Lung (tissue), 12 donors: ENCODE measurements around the gene CCDC57. TPM values are rescaled to one million over a fixed set of nuclear protein-coding genes. Genes with fewer than 3 reads are reported as not detected.

Source experiments
- ATAC-seq: fragments of 200-7000 bp; cut with Tn5 transposase; one replicate; pipeline ENCODE4 v1.9.1; 2020; ENCODE audit warnings: moderate number of reproducible peaks; ENCODE audit not compliant: insufficient read depth, low FRiP score
- DNase-seq, 3 donors: peaks; one replicate each; pipeline ENCODE4 v3.0.0-alpha.2; 2013 to 2017
- H3K27ac ChIP-seq, 2 donors: one replicate each; pipeline ENCODE4 v1.5.1; 2013; ENCODE audit warnings: mild to moderate bottlenecking in 2 of 2, moderate library complexity in 2 of 2, control low read depth in 1 of 2, inconsistent platforms in 1 of 2, low read depth in 1 of 2, low read length in 1 of 2
- H3K27me3 ChIP-seq, 3 donors: one replicate each; pipeline ENCODE4 v1.5.1; 2013; ENCODE audit warnings: low read length in 2 of 3; ENCODE audit not compliant: control insufficient read depth in 3 of 3, insufficient read depth in 3 of 3
- H3K36me3 ChIP-seq, 4 donors: one replicate each; pipeline ENCODE4 v1.5.1; 2013; ENCODE audit warnings: low read length in 4 of 4, mild to moderate bottlenecking in 1 of 4, moderate library complexity in 1 of 4; ENCODE audit not compliant: control insufficient read depth in 4 of 4, insufficient read depth in 4 of 4
- H3K4me1 ChIP-seq, 5 donors: one replicate each; pipeline ENCODE4 v1.5.1; 2013; ENCODE audit warnings: low read length in 5 of 5, mild to moderate bottlenecking in 2 of 5, moderate library complexity in 1 of 5; ENCODE audit not compliant: control insufficient read depth in 5 of 5, insufficient read depth in 5 of 5
- H3K4me3 ChIP-seq: one replicate; pipeline ENCODE4 v1.5.1; 2013; ENCODE audit warnings: mild to moderate bottlenecking, control low read depth, moderate library complexity
- H3K9ac ChIP-seq, 2 donors: one replicate each; pipeline ENCODE4 v1.5.1; 2013; ENCODE audit warnings: low read length in 2 of 2, control low read depth in 1 of 2; ENCODE audit not compliant: insufficient read depth in 1 of 2
- H3K9me3 ChIP-seq, 4 donors: one replicate each; pipeline ENCODE4 v1.5.1; 2013; ENCODE audit warnings: low read length in 3 of 4, mild to moderate bottlenecking in 1 of 4, moderate library complexity in 1 of 4; ENCODE audit not compliant: control insufficient read depth in 4 of 4, insufficient read depth in 3 of 4
- CTCF ChIP-seq: IDR thresholded peaks from 2 replicates; pipeline ENCODE4 v1.5.1; 2012; ENCODE audit warnings: mild to moderate bottlenecking; ENCODE audit errors: control extremely low read depth, extremely low read depth
- WGBS, 2 donors: extraction: QIAGEN DNeasy Blood & Tissue Kit; methylation state at CpG; one replicate each; pipeline ENCODE4 v1.1.7; 2013; 5-methylcytosine and 5-hydroxymethylcytosine counted together
- polyA plus RNA-seq, 2 donors: library from polyadenylated mRNA; stranded (reverse); fragments of 200-250 nt; gene quantifications; one replicate each; pipeline ENCODE4 v1.2.1, GENCODE V29; 2013
- total RNA-seq, 2 donors: library from RNA; depleted of rRNA in 1 of 2; stranded (reverse); fragments of >200 nt in 1 of 2; gene quantifications; one replicate each; pipeline ENCODE4 v1.2.1, GENCODE V29; 2014 to 2021
- donor health status: control.
- donor health status: control.
- donor health status: Bipolar disorder and iron deficiency.
- donor health status: healthy.
- donor health status: DM: yes; HTN: yes; CAD: no.

The CCDC57 gene
- total and polyA plus RNA-seq, 4 donors: 33.2 to 128 (median 74.9) TPM

GRCh38 chr17:82077617-82078358 is 134.9 kb downstream of the CCDC57 start:
- Histone ChIP-seq H3K27me3 (peaks cover 0 to 2% (median 0%) of the 10 kb centered on the region in 3 donors), H3K36me3 (peaks cover under 1 to 48% (median 7%) of the 10 kb centered on the region in 4 donors), H3K4me3 (no peak overlapping the region), H3K9ac (no peak overlapping the region), H3K9me3 (peaks cover 0 to 2% (median 0%) of the 10 kb centered on the region in 4 donors), H3K27ac (peak overlapping the region in 1 of 2 donors; percentile 9), H3K4me1 (no peaks in the 10 kb centered on the region)
- WGBS, 2 donors: 73 to 87% methylated on average over 28 of the region's 28 CpGs
- DNase-seq (no peak), ATAC-seq (no peak)
- TF ChIP-seq CTCF: no peak

GRCh38 chr17:82076785-82077591 is 135.7 kb downstream of the CCDC57 start:
- Histone ChIP-seq H3K4me3 (no peak overlapping the region), H3K27me3 (peaks cover 0 to 2% (median 0%) of the 10 kb centered on the region in 3 donors), H3K27ac (no peak overlapping the region), H3K36me3 (peaks cover 0 to 40% (median 4%) of the 10 kb centered on the region in 4 donors), H3K9me3 (peaks cover 0 to 2% (median 0%) of the 10 kb centered on the region in 4 donors), H3K9ac (no peak overlapping the region), H3K4me1 (no peaks in the 10 kb centered on the region)
- ATAC-seq (no peak), DNase-seq (no peak)
- no peak for TF ChIP-seq CTCF
- 82% methylated on average over 17 to 21 of the region's 21 CpGs for WGBS, 2 donors

- peaks cover 0 to 33% (median 4%) of the 10 kb centered on the region in 4 donors for H3K36me3 ChIP-seq
- H3K4me1 ChIP-seq: no peaks in the 10 kb centered on the region
- peaks cover 0 to 2% (median 0%) of the 10 kb centered on the region in 3 donors for H3K27me3 ChIP-seq
- WGBS, 2 donors: 82 to 84% methylated on average over 25 of the region's 25 CpGs
- DNase-seq (no peak), ATAC-seq (no peak)
- H3K9ac ChIP-seq: no peak overlapping the region
- no peak for TF ChIP-seq CTCF
- peaks cover 0 to 2% (median 0%) of the 10 kb centered on the region in 4 donors for H3K9me3 ChIP-seq
- no peak overlapping the region for H3K4me3 ChIP-seq
- H3K27ac ChIP-seq: no peak overlapping the region
Observed at GRCh38 chr17:82076018-82076784, 136.4 kb downstream of the CCDC57 start.
